ENCODE measurements around the gene MYL4.
"Not testable (repeated sequence)": the region's sequence is repeated elsewhere in the genome, so short reads cannot be mapped to it uniquely, and the experiment has no call there.

The MYL4 gene

DNA sequence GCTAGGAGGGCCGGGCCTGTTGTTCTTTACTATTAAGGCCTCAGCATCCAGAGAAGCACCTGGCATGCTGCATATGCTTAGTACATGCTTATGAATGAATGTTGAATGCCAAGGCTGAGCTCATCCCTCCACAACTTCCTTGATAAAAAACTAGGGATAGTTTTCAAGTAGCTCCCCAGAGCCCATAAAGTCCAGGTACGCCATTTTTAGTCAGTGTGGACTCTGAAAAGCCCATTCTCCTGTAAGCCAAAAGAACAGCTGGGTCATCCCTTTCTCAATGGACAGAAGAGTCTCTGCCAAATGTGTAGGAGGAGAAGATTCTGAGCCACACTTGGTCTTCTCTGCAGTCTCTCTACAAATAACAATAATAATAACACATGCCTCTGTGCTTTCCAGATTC is 35.5 kb downstream of the MYL4 start:
- no peak for DNase-seq

- DNase-seq: no peak
Observed at GRCh38 chr17:47246120-47246519, 37.0 kb downstream of the MYL4 start.

DNA sequence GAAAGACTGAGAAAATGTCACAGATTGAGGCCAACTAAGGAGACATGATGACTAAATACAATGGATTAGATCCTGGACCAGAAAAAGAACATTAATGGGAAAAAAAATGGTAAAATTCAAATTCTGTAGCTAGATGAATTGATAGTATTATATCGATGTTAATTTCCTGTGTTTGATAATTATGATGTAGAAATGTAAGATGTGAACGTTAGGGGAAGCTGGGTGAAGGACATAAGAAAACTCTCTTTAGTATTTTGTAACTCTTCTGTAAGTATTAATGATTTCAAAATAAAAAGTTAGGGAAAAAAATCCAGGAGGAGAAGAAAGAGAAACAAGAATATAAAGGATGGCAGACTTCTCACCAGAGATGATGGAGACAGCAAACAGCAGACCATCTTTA is 41.7 kb downstream of the MYL4 start:
- DNase-seq: no peak

DNA sequence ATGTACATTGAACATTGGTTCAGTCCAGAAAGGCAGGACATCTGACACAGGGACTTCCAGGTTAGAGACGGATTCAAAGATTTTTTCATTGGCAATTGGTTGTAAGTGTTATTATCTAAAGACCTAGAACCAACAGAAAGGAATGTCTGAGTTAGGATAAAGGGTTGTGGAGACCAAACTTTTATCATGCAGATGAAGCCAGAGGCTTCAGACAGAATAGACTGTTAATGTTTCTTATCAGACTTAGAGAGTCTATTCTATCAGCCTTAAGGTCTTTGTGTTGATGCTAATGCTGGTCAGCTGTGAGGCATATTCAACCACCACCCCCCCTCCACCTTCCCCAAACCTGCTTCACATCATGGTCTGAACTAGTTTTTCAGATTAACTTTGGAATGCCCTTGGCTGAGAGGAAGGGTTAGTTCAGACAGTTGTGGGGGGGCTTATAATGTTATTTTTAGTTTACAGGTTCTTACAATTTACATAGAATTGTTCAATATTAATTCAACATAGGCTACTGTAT is 42.3 kb downstream of the MYL4 start:
- DNase-seq: no peak

DNA sequence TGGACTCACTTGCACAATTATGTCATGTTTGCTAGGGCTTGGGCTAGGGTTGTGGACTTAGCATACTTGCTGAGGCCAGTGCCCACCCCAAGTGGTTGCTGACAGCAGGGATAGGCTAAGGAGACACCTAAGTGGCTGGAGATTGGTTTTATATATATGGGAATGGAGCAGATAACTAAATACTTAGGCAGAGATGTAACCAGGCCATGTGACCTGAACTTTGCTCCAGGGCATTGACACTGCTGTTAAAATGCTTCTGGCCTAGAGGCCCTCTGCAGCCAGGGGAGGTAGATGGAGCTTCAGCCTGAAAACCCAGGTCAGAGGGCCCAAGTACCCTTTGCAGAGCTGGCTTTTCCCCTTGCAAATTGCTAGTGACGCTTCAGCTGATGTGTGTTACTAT is 43.1 kb downstream of the MYL4 start:
- no peak for DNase-seq

GRCh38 chr17:47252766-47253512 is 43.8 kb downstream of the MYL4 start:
- no peak for DNase-seq

DNA sequence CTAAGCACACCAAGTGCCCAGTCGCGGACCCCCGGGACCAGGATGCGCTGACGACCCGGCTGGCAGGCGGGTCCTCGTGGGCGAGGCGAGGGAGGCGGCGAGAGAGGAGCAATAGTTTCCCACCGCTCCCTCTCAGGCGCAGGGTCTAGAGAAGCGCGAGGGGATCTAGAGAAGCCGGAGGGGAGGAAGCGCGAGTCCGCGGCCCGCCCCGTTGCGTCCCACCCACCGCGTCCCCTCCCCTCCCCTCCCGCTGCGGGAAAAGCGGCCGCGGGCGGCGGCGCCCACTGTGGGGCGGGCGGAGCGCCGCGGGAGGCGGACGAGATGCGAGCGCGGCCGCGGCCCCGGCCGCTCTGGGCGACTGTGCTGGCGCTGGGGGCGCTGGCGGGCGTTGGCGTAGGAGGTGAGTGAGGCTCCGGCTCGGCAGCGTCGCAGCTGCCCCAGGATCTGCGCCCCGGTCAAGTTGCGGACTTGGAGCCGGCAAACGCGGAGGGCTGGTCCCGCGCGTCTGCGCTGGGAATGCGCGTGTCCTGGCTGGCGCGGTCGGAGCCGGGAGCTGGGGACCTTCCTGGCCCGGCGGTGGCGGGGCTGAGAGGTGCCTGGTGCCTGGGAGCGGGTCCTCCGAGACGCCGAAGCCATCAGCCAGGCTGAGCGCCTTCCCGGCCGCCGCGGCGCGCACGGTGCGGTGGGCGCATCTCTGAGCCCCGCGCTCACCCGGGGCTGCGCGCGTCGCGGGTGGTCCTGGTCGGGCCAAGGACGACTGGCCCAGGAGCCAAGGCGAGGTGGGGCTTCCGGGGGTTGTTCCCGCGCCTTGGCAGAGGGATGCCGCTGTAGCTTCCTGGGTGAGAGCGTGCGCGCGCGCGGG is 44.6 kb downstream of the MYL4 start, which contains the start of gene ITGB3:
Gene ITGB3, plus strand, starts transcription at position 287 of the 862 bp plus-strand sequence. Its CDS starts 35 bp downstream, at position 322.
- peak; percentile 72 for DNase-seq

GRCh38 chr17:47254403-47254943 is 45.3 kb downstream of the MYL4 start:
- no peak for DNase-seq

- no peak for DNase-seq
Observed at GRCh38 chr17:47257651-47258339, 48.6 kb downstream of the MYL4 start.

DNA sequence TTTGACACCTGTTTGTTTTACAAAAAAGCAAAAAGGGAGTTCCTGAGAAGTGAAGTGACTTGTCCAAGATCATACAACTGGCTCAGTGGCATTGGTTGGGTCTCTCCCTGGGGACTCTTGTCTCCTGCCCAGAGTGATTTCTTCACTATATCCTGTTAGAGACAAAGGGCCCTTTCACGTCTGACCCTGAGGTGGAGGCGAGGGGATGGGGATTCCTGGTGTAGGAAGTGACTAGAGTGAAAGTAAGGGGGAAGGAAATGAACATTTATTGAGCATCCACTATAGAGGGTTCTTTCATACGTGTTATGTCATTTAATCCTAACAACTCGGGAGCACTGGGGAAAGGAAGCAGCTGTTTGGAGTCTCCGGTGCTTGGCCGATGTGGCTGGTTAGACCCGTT is 53.4 kb downstream of the MYL4 start:
- no peak for DNase-seq

DNA sequence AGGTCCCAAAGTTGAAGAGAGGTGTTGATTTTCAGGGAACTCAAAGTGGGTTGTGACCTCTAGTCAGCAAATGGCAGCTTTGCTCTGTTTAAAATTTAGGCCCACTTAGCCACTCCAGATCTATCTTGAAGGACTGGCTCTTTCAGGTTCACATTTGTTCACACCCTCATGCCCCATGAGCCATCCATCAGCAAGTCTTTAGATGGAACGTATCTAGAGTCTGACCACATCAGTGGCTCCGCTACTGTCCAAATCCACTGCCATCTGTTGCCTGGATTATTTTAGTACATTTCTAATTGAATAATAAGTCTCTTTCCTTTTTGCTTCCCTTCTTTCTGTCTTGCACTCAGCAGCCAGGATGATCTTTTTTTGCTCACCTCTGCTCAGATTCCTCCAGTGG is 55.0 kb downstream of the MYL4 start:
- DNase-seq: no peak

- DNase-seq: no peak
Observed at GRCh38 chr17:47265983-47266541, 56.9 kb downstream of the MYL4 start.

DNA sequence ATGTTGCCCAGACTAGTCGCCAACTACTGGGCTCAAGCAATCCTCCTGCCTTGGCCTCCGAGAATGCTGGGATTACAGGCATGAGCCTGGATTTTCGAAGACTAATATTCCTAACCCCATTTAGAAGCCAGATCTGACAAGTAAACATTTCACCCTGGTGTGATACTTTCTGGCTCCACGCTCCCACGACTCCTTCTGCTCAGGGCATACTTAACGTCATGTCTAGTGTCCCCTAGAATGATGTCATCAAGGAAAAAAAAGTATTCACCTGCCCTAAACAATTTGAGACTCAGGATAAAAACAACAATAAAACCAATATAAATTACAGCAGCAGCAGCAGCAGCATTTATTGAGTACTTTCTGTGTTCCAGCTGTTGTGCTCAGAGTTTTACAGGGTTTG is 57.6 kb downstream of the MYL4 start:
- no peak for DNase-seq

GRCh38 chr17:47267354-47267828 is 58.2 kb downstream of the MYL4 start:
- DNase-seq: no peak

- DNase-seq: not testable (repeated sequence)
Observed at GRCh38 chr17:47268964-47269363, 59.8 kb downstream of the MYL4 start.

- DNase-seq: not testable (repeated sequence)
Observed at GRCh38 chr17:47269561-47270280, 60.6 kb downstream of the MYL4 start.

DNA sequence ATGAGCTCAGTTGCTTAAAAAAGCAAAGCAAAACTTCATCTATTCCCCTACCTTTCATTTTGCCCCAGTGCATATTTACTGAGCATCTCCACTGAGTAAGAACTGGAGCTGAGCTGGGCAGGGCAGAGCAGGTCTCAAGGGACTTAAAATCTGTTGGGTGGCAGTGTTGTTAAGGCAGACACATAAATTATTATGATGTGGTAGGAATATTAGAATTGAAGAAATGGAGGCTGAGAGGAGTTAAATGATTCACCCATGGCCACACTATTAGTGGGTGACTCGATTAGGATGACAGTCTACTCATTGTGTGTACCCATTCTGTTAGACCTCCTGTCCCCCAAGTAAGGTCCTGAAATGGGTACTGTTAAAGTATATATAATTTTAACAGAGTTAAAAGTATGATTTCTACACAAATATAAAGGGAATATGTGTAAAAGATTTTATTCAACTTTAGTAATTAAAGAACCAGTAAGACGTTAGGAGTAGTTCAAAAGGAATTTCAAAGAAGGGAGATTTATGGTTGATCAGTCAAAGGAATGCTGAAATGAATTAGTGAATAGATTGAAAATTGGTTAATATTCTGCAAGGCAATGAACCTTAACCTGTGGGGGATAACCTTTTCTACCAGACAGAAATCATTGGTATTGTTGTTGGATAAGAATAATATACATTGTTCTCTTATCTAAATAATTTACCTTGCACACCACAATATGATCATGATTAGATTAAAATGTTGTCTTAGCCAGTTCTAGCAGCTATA is 62.0 kb downstream of the MYL4 start:
- DNase-seq: no peak

- DNase-seq: no peak
Observed at GRCh38 chr17:47272491-47272890, 63.3 kb downstream of the MYL4 start.

DNA sequence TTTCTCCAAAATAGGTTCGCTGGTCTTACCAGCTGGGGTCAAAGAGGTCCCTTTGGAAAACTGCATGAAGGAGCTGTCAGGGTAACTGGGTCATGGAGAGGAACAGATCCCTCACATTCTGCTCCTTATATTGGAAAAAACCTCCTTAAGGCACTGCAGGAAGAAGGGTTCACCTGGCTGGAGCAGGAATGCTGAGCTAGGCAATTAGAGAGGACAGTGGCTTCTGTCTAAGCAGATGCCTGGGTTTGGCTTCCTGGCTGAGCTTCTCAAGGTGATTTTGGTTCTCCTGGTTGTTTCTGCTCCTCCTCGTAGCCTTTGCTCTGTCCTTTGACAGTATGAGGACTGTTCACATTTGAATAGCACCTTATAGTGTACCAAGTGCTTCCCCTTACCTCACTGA is 64.1 kb downstream of the MYL4 start:
- DNase-seq: no peak
